Measurements from ENCODE around the gene NARF.

GRCh38 chr17:82477934-82478333 lies 19.4 kb downstream of the NARF start:
- TF ChIP-seq CTCF (IDR thresholded peaks at IDR 0.05): no peak
- TF ChIP-seq POLR2AphosphoS5 (IDR thresholded peaks at IDR 0.05; ENCODE audit: insufficient read depth in 1 of 2, low read depth in 1 of 2): no peak
- no peak for TF ChIP-seq POLR2A (IDR thresholded peaks at IDR 0.05)
